ES-I3 (cell line): Measurements from ENCODE around the gene PASK.

Source experiments
- H3K36me3 ChIP-seq: 2 replicates; pipeline ENCODE4 v1.6.1; 2013; ENCODE audit warnings: mild to moderate bottlenecking, low read length, control low read depth, moderate library complexity; ENCODE audit not compliant: insufficient read depth
- H3K4me1 ChIP-seq: 2 replicates; pipeline ENCODE4 v1.6.1; 2013; ENCODE audit warnings: mild to moderate bottlenecking, control low read depth, low read length; ENCODE audit not compliant: insufficient read depth
- H3K9ac ChIP-seq: 2 replicates; pipeline ENCODE4 v1.6.1; 2013; ENCODE audit warnings: low read depth, mild to moderate bottlenecking, low read length, moderate library complexity
- H3K9me3 ChIP-seq: 2 replicates; pipeline ENCODE4 v1.6.1; 2013; ENCODE audit warnings: mild to moderate bottlenecking, low read length, moderate library complexity; ENCODE audit not compliant: control insufficient read depth, insufficient read depth

The PASK gene

GRCh38 chr2:241118737-241119505, 30.4 kb downstream of the PASK start:
- Histone ChIP-seq H3K9ac (no peak overlapping the region), H3K4me1 (no peaks in the 10 kb centered on the region), H3K36me3 (no peaks in the 10 kb centered on the region), H3K9me3 (no peaks in the 10 kb centered on the region)

GRCh38 chr2:241116606-241117560, 32.4 kb downstream of the PASK start:
- H3K36me3 ChIP-seq = no peaks in the 10 kb centered on the region
- no peaks in the 10 kb centered on the region for H3K9me3 ChIP-seq
- no peaks in the 10 kb centered on the region for H3K4me1 ChIP-seq
- no peak overlapping the region for H3K9ac ChIP-seq

- Histone ChIP-seq H3K9ac (no peak overlapping the region), H3K9me3 (no peaks in the 10 kb centered on the region), H3K36me3 (no peaks in the 10 kb centered on the region), H3K4me1 (no peaks in the 10 kb centered on the region)
These were observed 33.9 kb downstream of the PASK start for GRCh38 chr2:241115361-241115760.

GRCh38 chr2:241114836-241115235, 34.4 kb downstream of the PASK start:
- Histone ChIP-seq H3K4me1 (no peaks in the 10 kb centered on the region), H3K9ac (no peak overlapping the region), H3K9me3 (no peaks in the 10 kb centered on the region), H3K36me3 (no peaks in the 10 kb centered on the region)

- no peak overlapping the region for H3K9ac ChIP-seq
- H3K36me3 ChIP-seq = no peaks in the 10 kb centered on the region
- no peaks in the 10 kb centered on the region for H3K4me1 ChIP-seq
- no peaks in the 10 kb centered on the region for H3K9me3 ChIP-seq
These were observed 36.7 kb downstream of the PASK start for GRCh38 chr2:241112592-241112991.

GRCh38 chr2:241112046-241112445, 37.2 kb downstream of the PASK start:
- Histone ChIP-seq H3K4me1 (no peaks in the 10 kb centered on the region), H3K36me3 (no peaks in the 10 kb centered on the region), H3K9me3 (no peaks in the 10 kb centered on the region), H3K9ac (no peak overlapping the region)

- no peaks in the 10 kb centered on the region for H3K36me3 ChIP-seq
- no peaks in the 10 kb centered on the region for H3K4me1 ChIP-seq
- no peaks in the 10 kb centered on the region for H3K9me3 ChIP-seq
- no peak overlapping the region for H3K9ac ChIP-seq
These were observed 37.8 kb downstream of the PASK start for GRCh38 chr2:241111440-241111805.

- H3K36me3 ChIP-seq = no peaks in the 10 kb centered on the region
- H3K4me1 ChIP-seq = no peaks in the 10 kb centered on the region
- H3K9ac ChIP-seq = no peak overlapping the region
- H3K9me3 ChIP-seq = no peaks in the 10 kb centered on the region
These were observed 38.4 kb downstream of the PASK start for GRCh38 chr2:241110607-241111439.

GRCh38 chr2:241110089-241110606, 39.1 kb downstream of the PASK start:
- Histone ChIP-seq H3K4me1 (no peaks in the 10 kb centered on the region), H3K9me3 (no peaks in the 10 kb centered on the region), H3K36me3 (no peaks in the 10 kb centered on the region), H3K9ac (no peak overlapping the region)

- no peak overlapping the region for H3K9ac ChIP-seq
- H3K4me1 ChIP-seq = no peaks in the 10 kb centered on the region
- H3K9me3 ChIP-seq = no peaks in the 10 kb centered on the region
- no peaks in the 10 kb centered on the region for H3K36me3 ChIP-seq
These were observed 39.8 kb downstream of the PASK start for GRCh38 chr2:241109210-241110088.

- Histone ChIP-seq H3K9ac (no peak overlapping the region), H3K9me3 (no peaks in the 10 kb centered on the region), H3K36me3 (no peaks in the 10 kb centered on the region), H3K4me1 (no peaks in the 10 kb centered on the region)
These were observed 40.7 kb downstream of the PASK start for GRCh38 chr2:241108271-241109209.

GRCh38 chr2:241107031-241107783, 42.1 kb downstream of the PASK start:
- Histone ChIP-seq H3K36me3 (no peaks in the 10 kb centered on the region), H3K4me1 (no peaks in the 10 kb centered on the region), H3K9ac (no peak overlapping the region), H3K9me3 (no peaks in the 10 kb centered on the region)
